HepG2 (cell line): ENCODE measurements around the gene USP7. TPM values are rescaled to one million over a fixed set of nuclear protein-coding genes. Genes with fewer than 3 reads are reported as not detected.

ENCODE experiments used
- CREB1 ChIP-seq, 2 experiments: fragments of 450-650 bp in 1 of 2; IDR thresholded peaks; 2 replicates each; pipeline ENCODE4 v1.6.1; 2016 to 2017; ENCODE audit warnings: control low read depth in 1 of 2, mild to moderate bottlenecking in 1 of 2, missing compliant biosample characterization in 1 of 2, missing genetic modification characterization in 1 of 2
- FOXO4 ChIP-seq: sonication (generic); formaldehyde crosslinking; conservative IDR thresholded peaks from 2 replicates; pipeline ENCODE4 v1.8.1; 2023; ENCODE audit warnings: missing genetic modification reagents
- HMG20B ChIP-seq: conservative IDR thresholded peaks from 2 replicates; pipeline ENCODE4 v1.6.1; 2016; ENCODE audit warnings: missing genetic modification reagents, missing compliant biosample characterization
- HOXA3 ChIP-seq: sonication (generic); formaldehyde crosslinking; IDR thresholded peaks from 2 replicates; pipeline ENCODE4 v1.5.0; 2020; ENCODE audit warnings: missing genetic modification reagents
- LCORL ChIP-seq, 2 experiments: fragments of 450-650 bp in 1 of 2; sonication (generic) in 1 of 2; formaldehyde crosslinking in 1 of 2; IDR thresholded peaks; 2 replicates each; pipeline versions ENCODE4 v1.5.0 to v1.6.1; 2017 to 2020; ENCODE audit warnings: antibody characterized with exemption in 1 of 2, missing genetic modification reagents in 1 of 2
- MAX ChIP-seq: IDR thresholded peaks from 2 replicates; pipeline ENCODE4 v1.6.1; 2012; ENCODE audit warnings: inconsistent platforms
- MAZ ChIP-seq, 2 experiments: sonication (generic) in 1 of 2; formaldehyde crosslinking in 1 of 2; IDR thresholded peaks; 2 replicates each; pipeline versions ENCODE4 v1.5.0 to v1.6.1; 2012 to 2020; ENCODE audit warnings: low read depth in 2 of 2, mild to moderate bottlenecking in 2 of 2, borderline replicate concordance in 1 of 2, improper control_type of control experiment in 1 of 2, low read length in 1 of 2, missing genetic modification reagents in 1 of 2, moderate library complexity in 1 of 2
- NBN ChIP-seq: fragments of 450-650 bp; conservative IDR thresholded peaks from 2 replicates; pipeline ENCODE4 v1.6.1; 2017
- PATZ1 ChIP-seq: sonication (generic); formaldehyde crosslinking; IDR thresholded peaks from 2 replicates; pipeline ENCODE4 v1.4.0; 2020; ENCODE audit warnings: missing genetic modification reagents
- POLR2G ChIP-seq: fragments of 200-400 bp; formaldehyde crosslinking; IDR thresholded peaks from 2 replicates; pipeline ENCODE4 v1.6.1; 2018; ENCODE audit warnings: mild to moderate bottlenecking, low read depth, low read length, moderate library complexity
- SKIL ChIP-seq: sonication (generic); formaldehyde crosslinking; IDR thresholded peaks from 2 replicates; pipeline ENCODE4 v1.8.0; 2022; ENCODE audit warnings: missing genetic modification reagents, mild to moderate bottlenecking, moderate library complexity, borderline replicate concordance
- YY1 ChIP-seq: IDR thresholded peaks from 2 replicates; pipeline ENCODE4 v1.6.1; 2011; ENCODE audit warnings: low read length, low read depth, moderate library complexity, mild to moderate bottlenecking; ENCODE audit not compliant: insufficient read depth, insufficient replicate concordance
- ZBTB21 ChIP-seq: sonication (generic); formaldehyde crosslinking; IDR thresholded peaks from 2 replicates; pipeline ENCODE4 v1.4.0; 2020; ENCODE audit warnings: missing genetic modification reagents
- ZNF160 ChIP-seq: sonication (generic); formaldehyde crosslinking; IDR thresholded peaks from 2 replicates; pipeline ENCODE4 v1.8.0; 2022; ENCODE audit warnings: mild to moderate bottlenecking, inconsistent platforms, missing genetic modification reagents
- ZNF552 ChIP-seq: sonication (generic); formaldehyde crosslinking; IDR thresholded peaks from 2 replicates; pipeline ENCODE4 v1.9.0; 2022; ENCODE audit warnings: missing genetic modification reagents, mild to moderate bottlenecking, borderline replicate concordance
- ZNF770 ChIP-seq: sonication (generic); formaldehyde crosslinking; IDR thresholded peaks from 2 replicates; pipeline ENCODE4 v1.5.0; 2020; ENCODE audit warnings: mild to moderate bottlenecking, missing genetic modification reagents
- ZNF83 ChIP-seq: sonication (generic); formaldehyde crosslinking; IDR thresholded peaks from 2 replicates; pipeline ENCODE4 v1.4.0; 2020; ENCODE audit warnings: missing genetic modification reagents, mild to moderate bottlenecking, borderline replicate concordance
- ZZZ3 ChIP-seq: sonication (generic); formaldehyde crosslinking; IDR thresholded peaks from 2 replicates; pipeline ENCODE4 v1.4.0; 2020; ENCODE audit warnings: missing genetic modification reagents, mild to moderate bottlenecking, borderline replicate concordance
- polyA plus RNA-seq, 8 experiments: library from polyadenylated mRNA; depleted of rRNA in 3 of 8; stranded (reverse) in 7 of 8; unstranded in 1 of 8; fragments of >200 nt; fragmentation: Illumina TruSeq in 4 of 8; extraction: Trizol in 4 of 8; gene quantifications; 2 replicates each; pipeline versions ENCODE4 v1.2.1 to v1.2.3, GENCODE V29; 2011 to 2016; ENCODE audit warnings: low read depth in 4 of 8, missing spikeins in 1 of 8, mixed read lengths in 1 of 8; ENCODE audit not compliant: insufficient read depth in 1 of 8
- total RNA-seq, 5 experiments: library from RNA; depleted of rRNA; stranded (reverse); fragments of >200 nt; fragmentation: Illumina TruSeq; extraction: Trizol; gene quantifications; 2 replicates each; pipeline ENCODE4 v1.2.3, GENCODE V29; 2016; ENCODE audit warnings: low read depth in 1 of 5

USP7 gene
- total and polyA plus RNA-seq, 2 of the 13 experiments (the other 11 are each of a cell fraction or from before 2014, with no cell fraction given): 52.5 to 173 TPM

GRCh38 chr16:8859913-8860881 is 103.5 kb downstream of the USP7 start (continued):
- TF ChIP-seq YY1 (no peak), POLR2G (peak; percentile 53), ZNF552 (no peak), PATZ1 (peak; percentile 98), ZNF83 (CRISPR knock-in tag) (peak; percentile 45; the same call in 1 of the 2 replicates), SKIL (CRISPR knock-in tag) (no peak), MAX (no peak), LCORL (IDR thresholded peaks at IDR 0.05) (no peak), LCORL (CRISPR knock-in tag; IDR thresholded peaks at IDR 0.05) (peak; percentile 93), ZNF770 (CRISPR knock-in tag) (peak; percentile 37; the same call in 1 of the 2 replicates), ZBTB21 (CRISPR knock-in tag) (no peak), ZZZ3 (CRISPR knock-in tag) (peak; percentile 4; the same call in 1 of the 2 replicates), FOXO4 (CRISPR knock-in tag) (no peak), HOXA3 (CRISPR knock-in tag) (peak; percentile 87), CREB1 (IDR thresholded peaks at IDR 0.05) (no peak), CREB1 (CRISPR knock-in tag; IDR thresholded peaks at IDR 0.05) (no peak), NBN (no peak), MAZ (IDR thresholded peaks at IDR 0.05; ENCODE audit: borderline replicate concordance, low read depth, low read length) (peak; percentile 10; the same call in 1 of the 2 replicates), MAZ (CRISPR knock-in tag; IDR thresholded peaks at IDR 0.05; ENCODE audit: low read depth) (peak; percentile 74), HMG20B (CRISPR knock-in tag) (peak; percentile 91), ZNF160 (CRISPR knock-in tag) (no peak)
